GM19372 (cell line): Measurements from ENCODE around the gene MACROD1.

Experiments used
- ATAC-seq: cut with Tn5 transposase; IDR thresholded peaks from one replicate; pipeline ENCODE4 v1.9.1; 2021; ENCODE audit warnings: mild to moderate bottlenecking, low read depth, moderate library complexity; ENCODE audit not compliant: unreplicated experiment

The MACROD1 gene

DNA sequence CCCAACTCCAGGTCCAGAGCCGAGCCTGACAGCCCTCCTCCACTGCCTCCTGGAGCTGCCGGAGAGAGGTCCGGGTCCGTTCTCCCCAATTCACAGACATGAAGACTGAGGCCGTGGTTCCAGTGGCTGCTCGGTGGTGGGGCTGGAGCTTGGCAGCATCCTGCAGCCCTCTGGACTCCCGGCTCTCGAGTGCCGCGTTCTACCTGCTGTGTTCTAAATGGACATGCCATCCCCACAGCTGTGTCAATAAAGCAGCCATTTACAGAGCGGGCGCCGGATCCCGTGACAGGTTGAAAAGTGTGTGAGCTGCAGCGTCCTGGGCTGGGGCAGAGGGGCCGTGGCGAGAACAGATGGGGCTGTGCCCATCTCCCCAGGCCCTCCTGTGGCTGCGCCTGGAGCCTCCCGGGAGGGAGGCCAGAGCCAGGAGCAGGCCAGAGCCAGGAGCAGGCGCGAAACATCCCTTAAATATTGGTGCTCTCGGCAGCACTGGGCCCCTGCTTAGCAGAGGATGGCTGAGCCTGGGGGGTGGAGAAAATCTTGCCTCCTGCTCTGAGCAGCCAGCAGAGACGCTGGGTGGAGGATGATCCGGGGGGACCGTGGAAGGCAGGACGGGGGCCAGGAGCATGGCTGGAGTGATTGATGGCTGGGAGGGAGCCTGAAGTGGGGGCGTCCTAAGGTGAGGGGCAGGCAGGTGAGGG, 84.0 kb downstream of the MACROD1 start:
- no peak for ATAC-seq

DNA sequence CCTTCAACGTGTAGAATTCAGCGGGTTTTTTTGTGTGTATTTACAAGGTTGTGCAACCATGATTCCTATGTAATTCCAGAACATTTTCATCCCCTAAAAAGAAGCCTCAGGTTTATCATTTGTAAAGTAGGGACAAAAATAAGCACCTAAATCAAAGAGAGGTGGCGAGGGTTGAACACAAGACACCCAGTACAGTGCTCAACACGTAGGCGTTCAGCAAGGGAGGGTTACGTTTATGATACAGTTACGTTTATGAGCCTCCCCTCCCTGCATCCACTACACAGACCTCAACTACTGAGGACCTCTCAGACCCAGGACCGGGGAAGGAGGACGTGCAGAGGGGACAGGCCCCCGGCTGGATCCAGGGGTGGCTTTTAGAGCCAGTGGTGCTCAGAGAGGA, 85.5 kb downstream of the MACROD1 start:
- no peak for ATAC-seq

DNA sequence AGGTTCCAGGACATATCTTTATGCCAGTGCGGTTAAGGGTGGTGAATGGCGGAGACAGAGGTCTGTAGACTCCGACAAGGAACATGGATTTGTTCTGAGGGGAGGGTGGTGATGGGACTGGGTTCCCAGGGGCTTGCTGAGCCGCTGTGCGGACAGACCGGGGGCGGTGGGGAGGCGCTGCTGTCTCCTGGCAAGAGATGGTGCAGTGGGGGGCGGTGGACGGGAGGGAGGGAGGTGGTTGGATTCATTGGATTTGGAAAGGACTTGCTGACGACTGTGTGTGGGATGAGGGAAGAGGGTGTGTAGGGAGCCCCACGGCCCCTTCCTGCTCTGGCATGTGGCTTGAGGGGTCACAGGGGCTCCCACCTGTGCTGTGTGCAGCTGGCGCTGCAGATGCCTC, 87.0 kb downstream of the MACROD1 start:
- no peak for ATAC-seq

DNA sequence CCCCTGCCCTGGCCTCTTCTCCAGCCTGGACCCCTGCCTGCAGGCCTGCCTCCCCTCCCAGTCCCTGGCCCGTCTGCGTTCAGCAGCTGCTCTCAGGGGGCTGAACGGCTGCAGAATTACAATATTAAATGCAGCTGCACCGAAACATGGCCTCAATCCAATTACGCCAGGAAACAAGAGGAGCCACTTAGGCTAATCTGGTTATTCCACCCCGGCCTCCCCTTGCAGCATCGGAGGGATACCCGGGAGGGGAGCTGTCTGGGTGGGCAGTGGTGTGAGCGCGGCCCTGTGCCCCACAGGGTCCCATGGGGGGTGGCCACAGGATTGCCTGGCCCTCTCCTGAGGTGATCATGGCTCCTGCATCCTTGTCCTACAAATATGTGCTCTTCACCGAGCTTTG, 87.6 kb downstream of the MACROD1 start:
- no peak for ATAC-seq

DNA sequence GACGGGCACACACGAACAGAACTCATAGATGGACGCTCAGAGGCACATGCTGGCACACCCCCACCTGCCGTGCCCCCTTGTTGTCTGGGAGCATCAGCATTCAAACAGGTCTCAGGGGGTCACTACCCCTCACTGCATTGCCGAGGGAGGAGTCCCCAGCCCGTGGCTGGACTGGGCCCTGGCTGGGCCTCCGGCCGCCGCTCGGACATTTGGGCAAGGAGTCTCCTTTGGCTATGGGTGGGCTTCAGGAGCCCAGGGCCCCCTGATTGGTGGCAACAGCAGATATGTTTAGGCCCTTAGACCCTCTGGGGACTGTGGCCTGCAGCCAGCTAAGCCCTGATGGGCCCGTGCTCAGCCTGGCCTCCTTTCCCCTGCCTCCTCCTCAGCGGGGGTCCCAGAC, 88.3 kb downstream of the MACROD1 start:
- ATAC-seq, result no peak

DNA sequence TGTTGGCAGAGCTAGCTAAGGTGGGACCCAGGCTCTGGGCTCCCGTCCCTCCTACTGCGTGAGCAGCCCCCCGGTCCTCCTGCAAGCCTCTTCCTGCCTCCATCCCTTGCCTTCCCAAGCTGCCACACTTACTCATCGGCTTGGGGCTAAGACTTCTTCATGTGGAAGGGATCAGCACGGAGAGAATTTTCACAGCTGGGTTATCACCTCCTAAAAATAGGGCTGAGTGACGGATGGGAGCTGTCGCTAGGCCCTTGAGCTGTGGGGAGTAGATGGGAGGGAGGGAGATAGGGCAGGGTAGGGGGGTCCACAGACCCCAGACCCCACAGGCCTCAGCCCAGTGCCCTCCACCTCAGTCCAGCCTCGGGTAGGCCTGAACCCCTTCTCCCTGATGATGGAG, 89.2 kb downstream of the MACROD1 start:
- ATAC-seq, result no peak

DNA sequence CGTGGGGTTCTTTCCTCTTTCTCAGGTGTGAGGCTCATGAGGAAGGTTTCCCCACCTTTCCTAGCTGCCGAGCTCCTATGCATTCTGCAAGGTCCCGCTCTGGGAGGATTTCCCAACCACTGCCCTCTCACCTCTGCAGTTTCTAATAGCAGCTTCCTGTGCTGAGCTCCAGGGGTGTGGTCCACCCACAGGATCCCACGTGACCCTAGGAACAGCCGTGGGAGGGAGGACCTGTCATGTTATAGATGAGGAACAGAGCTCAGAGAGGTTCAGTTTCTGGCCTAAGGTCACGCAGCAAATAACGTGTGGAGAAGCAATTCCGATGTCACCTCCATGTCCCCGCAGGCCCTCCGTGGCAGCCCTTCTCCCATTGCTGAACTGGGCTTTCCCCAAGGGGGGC, 91.7 kb downstream of the MACROD1 start:
- no peak for ATAC-seq

DNA sequence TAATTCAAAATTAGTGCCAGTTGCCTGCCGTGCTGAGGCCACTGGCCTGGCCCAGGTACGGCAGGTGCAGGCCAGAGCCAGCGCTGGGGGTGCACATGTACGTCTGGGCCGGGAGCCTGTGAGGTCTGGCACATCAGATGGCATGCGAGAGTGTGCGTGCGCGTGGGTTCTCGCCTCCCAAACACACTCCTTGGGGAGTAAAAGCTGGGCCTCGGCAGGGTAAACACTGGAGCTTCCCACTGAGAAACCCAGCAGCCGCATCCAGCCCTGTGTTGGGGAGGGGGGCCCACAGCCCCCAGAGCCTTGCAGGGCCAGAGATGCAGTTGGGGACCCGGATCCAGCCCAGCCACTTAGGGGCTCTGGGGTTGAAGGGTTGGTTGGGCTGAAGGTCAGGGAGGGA, 92.4 kb downstream of the MACROD1 start:
- ATAC-seq, result no peak

DNA sequence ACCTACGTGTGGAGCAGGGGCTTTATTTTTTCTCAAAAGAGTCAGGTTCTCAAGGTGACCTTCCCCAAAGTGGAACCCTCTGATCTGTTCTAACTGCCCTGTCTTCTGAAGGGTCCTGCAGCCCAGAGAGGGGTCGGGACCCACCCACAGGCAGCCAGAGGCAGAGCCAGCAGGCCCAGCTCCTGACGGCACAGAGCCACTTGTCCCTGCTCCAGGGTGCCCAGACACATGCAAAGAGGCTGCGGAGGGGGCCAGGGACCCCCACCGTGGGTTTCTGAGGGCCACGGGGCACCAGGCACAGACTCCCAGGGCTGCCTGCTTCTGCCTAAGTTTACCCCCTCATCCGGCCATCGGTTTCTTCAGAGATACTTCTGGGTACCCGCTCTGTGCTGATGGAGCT, 93.0 kb downstream of the MACROD1 start:
- ATAC-seq, result no peak

DNA sequence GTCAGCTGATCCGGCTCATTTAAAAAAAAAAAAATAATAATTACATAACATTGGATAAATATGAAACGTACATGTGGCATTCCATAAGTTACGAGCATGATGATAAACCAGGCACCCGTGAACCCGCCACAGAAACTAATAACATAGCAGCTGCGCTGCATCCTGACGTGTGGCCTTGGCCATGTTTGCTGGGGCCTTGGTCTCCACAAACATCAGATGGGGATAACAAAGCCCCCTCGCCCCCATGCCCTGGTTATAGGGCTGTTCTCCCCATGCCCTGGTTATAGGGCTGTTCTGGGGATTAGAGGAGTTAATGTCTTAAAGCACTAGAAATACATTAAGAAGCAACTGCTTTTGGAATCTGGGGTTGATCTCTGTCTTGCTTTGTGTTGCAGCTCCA, 93.5 kb downstream of the MACROD1 start:
- no peak for ATAC-seq

DNA sequence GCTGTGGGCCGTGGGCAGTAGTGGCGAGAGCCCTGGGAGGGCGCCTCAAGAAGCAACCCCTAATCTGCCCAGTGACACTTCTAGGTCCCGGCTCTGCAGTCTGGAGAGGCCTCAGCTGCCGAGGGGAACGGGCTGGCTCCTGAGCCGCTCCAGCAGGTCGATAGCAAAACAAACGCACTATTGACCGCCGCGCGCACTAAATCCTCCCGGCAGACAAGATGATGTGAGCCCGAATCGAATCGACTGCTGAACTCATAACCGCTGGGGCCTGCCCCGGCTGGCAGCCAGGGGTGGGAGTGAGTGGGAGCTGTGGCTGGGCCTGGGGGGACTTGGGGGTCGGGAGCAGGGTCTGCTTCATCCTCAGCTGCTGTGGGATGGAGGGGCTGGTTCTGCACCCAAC, 94.1 kb downstream of the MACROD1 start:
- ATAC-seq, result no peak

DNA sequence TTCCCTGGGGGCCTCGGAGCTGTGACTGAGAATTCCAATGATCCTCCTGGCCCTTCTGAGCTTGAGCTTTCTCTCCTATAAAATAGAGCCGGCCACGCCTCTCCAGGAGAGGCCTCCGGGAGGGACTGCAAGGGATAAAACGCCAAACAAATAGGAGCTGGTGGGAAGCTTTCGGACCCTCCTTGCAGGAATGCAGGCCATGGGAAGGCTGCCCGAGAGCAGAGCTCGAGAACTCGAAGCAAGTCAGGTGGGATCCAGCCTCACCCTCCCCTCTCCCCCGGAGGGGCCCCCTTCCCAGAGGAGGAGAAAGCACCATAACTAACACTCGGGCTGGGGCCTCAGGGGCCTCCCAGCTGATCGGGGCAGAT, 95.6 kb downstream of the MACROD1 start:
- no peak for ATAC-seq

DNA sequence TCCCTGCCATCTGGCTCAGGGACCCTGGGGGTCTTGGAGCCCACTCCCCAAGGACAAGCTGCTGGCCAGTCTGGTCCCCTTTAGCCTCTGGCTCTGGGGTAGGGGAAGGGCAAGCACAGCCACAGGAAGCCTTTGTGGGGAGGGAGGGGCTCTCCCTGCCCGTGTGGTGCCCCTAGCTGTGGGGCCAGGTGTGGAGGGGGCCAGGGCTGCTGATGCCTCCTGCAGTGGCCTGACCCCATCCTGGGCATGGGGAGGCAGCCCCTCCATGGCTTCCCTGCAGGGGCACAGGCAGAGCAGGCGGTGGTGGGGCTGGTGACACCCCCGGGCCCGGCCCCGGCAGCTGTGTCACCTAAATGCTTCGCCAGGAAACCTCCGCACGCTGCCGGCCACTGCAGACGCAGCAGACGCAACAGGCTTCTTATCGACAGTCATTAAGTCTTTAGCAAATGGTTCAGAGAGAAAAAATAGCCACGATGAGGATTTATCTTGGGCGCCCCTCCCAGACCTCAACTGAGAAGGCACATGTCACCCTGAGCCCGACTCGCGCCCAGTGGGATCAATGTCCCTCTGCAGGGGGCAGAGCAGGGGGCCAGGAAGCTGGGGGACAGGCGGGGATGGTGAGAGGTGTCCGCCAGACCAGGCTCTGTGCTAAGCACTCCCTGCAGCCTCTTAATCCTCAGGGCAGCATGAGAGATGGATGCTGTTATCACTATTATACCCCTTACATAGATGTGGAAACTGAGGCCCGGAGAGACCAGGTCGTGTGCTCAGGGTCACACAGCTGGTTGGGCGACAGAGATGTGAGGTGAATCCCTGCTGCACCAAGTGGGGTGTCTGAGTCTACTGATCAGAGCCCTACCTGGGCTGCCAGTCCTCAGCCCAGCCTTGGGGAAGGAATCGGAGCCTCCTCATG, 96.3 kb downstream of the MACROD1 start:
- no peak for ATAC-seq

DNA sequence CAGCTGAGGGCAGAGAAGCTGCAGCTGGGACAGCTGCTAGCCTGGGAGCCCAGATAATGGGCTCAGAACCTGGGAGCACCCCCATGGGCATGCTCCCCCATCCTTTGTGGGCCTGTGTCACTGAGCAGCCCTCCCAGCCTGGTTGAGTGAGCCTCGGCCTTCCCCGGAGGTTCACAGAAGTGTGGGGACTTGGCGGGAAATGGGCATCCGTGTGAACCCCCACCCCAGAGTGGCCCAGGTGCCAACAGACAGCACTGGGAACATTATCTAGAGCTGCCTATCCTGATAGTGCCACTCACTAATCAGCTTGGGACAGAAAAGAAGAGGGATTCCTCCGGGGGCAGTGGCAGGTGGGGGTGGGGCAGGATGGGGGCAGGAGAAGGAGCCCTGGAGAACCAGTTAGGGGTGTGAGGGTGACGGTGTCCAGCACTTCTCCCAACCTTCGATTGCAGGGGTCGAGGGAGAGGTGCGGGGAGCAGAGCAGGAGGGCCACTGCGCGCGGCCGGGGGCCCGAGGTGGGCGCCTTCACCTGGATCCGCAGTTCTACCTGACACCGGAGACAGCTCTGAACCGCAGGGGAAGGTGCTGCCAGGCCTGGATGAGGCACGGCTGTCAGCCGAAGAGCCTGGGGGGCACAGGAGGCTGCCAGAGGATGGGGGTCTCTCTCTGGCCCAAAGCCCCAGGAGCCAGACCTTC, 97.1 kb downstream of the MACROD1 start:
- no peak for ATAC-seq

DNA sequence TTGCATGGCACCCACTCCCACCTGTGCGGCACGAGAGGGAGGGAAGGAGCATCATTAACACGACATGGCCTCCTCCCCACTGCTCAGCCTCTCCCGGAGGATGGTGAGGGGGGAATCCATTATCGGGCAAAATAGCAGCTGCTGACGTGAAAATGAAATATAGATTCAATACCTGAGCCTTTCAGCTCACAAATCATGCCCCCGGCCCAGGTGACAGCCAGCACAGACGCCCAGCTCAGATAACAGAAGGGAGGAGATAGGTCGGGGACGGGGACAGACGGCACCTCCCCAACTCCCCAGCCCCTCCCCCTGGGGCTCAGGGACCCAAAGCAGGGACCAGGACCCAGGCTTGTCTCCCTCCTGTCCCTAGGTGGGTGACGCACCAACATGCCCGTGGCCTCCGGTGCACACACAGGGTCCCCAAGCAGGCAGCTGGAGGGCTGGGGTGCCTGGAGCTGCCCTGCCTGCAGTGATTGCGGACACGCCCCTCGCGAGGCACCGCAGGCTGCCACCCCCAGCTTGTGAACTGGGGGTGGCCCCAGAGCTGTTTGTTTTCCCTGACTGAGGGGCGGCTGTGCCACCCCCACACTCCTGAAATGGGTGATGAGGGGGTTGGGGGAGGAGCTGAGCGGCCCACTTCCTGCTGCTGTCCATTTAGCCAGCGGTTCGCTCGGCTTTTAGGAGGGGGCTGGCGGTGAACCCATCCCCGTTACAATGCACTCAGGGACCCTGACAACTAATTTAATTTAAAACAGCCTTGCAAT, 98.5 kb downstream of the MACROD1 start:
- ATAC-seq, result no peak

DNA sequence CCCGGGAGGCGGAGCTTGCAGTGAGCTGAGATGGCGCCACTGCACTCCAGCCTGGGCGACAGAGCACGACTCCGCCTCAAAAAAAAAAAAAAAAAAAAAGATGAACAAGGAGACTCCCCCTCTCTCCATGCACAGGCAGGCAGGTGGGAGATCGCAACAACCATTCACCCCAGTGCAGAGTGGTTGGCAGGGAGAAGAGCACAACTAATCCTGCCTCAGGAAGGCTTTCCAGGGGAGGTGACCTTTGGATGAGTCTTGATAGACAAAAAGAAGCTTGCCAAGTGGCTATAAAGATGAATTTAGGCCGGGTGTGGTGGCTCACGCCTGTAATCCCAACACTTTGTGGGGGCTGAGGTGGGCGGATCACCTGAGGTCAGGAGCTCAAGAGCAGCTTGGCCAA, 100.2 kb downstream of the MACROD1 start:
- ATAC-seq, result no peak

DNA sequence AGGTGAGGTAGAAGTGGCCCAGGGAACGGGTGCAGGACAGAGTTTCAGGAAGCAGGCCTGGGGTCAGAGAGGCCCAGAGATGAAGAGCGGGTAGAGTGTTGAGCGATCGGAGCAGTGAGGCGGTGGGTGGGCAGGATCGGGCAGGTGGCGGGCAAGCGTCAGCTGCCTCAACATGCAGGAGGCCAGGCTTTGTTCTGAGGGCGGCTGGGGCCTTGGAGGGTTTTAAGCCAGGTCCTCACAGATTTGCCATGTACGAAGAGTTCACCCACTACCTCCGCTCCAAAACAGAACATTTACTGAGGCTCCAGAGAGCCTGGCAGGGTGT, 100.8 kb downstream of the MACROD1 start:
- ATAC-seq, result no peak

DNA sequence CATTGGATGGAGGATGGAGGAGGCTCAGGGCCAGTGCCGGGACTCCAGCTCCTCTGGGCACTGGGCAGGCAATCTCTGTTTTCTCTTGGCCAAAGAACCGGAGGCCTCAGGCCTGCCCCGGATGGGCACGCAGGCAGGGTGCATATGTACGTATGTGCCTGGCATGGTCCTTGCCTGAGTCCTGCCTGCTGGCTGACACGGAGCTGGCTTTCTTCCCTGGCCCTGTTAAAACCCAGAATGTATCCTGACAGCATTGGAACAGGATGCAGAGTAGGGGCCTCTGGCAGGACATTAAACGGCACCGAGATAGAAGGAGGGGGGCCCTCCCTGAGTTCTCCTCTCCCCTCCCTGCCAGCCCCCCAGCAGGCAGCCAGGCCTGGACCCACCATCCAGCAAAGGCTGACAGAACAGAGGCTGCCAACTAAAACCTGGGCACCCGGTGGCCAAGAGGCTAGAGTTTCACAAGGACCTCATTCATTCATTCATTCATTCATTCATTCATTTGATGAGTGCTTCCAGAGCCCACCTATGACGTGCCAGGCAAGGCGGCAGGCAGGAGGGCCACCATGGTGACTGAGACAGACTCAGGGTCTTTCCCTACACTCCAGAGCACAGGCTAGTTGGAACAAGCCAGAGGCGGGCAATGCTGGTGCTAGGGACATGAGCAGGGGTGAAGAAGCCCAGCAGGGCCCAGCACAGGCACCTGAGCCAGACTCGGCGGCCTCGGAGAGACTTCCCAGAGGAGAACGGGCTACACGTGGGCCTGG, 101.4 kb downstream of the MACROD1 start:
- no peak for ATAC-seq

DNA sequence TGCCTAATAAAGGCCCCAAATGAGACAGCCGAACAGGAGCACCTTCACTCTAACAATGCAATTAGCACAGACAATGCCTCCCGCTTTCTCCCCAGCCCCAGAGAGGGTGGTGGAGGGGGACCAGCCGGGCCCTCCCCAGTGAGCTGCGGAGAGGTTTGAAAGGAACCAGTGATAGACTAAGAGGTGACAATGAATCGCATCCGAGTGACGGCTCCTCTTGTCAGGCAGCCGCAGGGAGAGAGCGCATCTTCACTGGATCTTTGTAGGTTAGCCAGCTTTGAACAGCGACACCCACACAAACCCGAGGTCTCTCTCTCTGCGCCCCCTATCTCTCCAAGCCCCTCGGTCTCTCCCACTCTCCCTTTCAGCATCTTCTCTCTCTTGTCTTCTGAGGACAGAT, 102.1 kb downstream of the MACROD1 start:
- no peak for ATAC-seq
